ENCODE results near the gene HCN4.

- no peak for TF ChIP-seq POLR2A (IDR thresholded peaks at IDR 0.05)
- TF ChIP-seq CTCF (IDR thresholded peaks at IDR 0.05) = no peak
- no peak for TF ChIP-seq POLR2AphosphoS5 (IDR thresholded peaks at IDR 0.05)
Observed at GRCh38 chr15:73295630-73296286, 73.0 kb downstream of the HCN4 start.
